T47D (cell line): ENCODE data around the gene ANXA6.

ENCODE experiments used
- DNase-seq, 2 experiments: peaks; one replicate each; pipeline versions ENCODE4 v3.0.0 to v3.0.0-alpha.2; 2011 to 2012; ENCODE audit warnings: low read depth in 1 of 2, low spot score in 1 of 2
- JUND ChIP-seq: IDR thresholded peaks from 2 replicates; pipeline ENCODE4 v1.6.1; 2012; ENCODE audit warnings: low read depth
- in situ Hi-C: cut with HindIII; loops from 2 replicates; pipeline ENCODE4 v1.10.0; 2016; ENCODE audit warnings: low sequenced_read_pairs, low pct_unique_long_range_greater_than_20kb

Gene ANXA6

DNA sequence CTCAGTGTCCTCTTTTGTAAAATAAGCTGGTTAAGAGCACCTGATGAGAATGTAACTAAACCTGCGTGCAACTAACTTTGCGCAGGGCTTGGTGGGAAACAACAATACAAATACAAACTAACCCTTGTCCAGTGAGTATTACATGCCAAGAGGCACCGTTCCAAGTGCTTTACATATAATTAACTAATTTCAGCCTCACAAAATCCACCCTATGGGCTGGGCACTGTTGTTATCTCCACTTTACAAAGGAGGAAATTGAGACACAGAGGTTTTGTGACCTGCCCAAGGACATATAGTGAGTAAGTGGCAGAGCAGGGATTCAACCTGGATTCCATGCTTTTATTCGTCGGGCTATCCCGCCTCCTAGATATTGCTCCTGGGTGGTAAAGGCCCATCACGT, 50.5 kb downstream of the ANXA6 start:
- in situ Hi-C loops: no loop called here
- DNase-seq: no peak
- TF ChIP-seq JUND: no peak

GRCh38 chr5:151106509-151106908, 51.1 kb downstream of the ANXA6 start:
- TF ChIP-seq JUND: no peak
- in situ Hi-C loops: no loop called here
- DNase-seq: no peak

DNA sequence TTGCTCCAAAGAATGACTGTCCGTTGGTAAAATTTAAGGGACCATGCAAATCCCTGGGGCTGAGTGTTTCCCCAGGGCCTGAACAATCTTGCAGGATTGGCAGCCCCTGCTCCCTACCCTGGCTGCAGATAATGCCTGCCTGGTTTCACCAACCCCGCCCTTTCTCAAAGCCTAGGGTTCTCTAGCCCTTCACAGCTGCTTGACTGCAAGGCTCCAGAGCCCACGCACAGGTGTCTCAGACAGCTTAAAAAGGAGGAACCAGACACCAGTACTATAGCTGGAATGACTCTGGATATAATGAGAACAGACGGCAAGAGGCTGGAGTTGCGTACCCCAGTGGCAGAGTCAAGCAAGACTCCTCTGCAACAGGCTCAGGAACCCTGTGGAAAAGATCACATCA, 51.5 kb downstream of the ANXA6 start:
- no peak for TF ChIP-seq JUND
- in situ Hi-C loops: no loop called here
- DNase-seq: no peak

GRCh38 chr5:151105561-151105960, 52.0 kb downstream of the ANXA6 start:
- TF ChIP-seq JUND: no peak
- in situ Hi-C loops: no loop called here
- DNase-seq: no peak

GRCh38 chr5:151104795-151105194, 52.8 kb downstream of the ANXA6 start:
- TF ChIP-seq JUND: no peak
- DNase-seq: no peak
- in situ Hi-C loops: no loop called here

GRCh38 chr5:151101746-151102145, 55.8 kb downstream of the ANXA6 start:
- no peak for DNase-seq
- in situ Hi-C loops: no loop called here
- TF ChIP-seq JUND: no peak

GRCh38 chr5:151101151-151101550, 56.4 kb downstream of the ANXA6 start:
- in situ Hi-C loops: no loop called here
- TF ChIP-seq JUND: no peak
- no peak for DNase-seq

DNA sequence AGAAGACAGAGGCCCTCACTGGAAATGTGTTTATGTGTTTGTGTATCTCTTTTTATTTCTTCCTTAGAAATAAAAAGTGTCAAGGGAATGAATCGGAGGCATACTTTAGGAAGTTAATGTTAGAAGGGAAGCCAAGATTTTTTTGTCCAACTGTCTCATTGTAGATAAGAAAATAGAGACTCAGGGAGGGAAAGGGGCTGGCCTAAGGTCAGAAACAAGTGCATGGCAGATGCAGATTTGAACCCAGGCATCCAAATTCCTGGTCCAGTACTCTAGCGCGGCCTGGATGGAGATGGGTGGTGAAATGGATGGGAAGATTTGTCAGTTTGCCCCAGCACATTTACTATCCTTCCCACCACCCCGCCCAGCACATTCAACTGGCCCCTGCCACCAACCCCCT, 56.9 kb downstream of the ANXA6 start:
- in situ Hi-C loops: no loop called here
- TF ChIP-seq JUND: no peak
- no peak for DNase-seq

- DNase-seq: no peak
- no peak for TF ChIP-seq JUND
- in situ Hi-C loops: no loop called here
These were observed 58.8 kb downstream of the ANXA6 start for GRCh38 chr5:151098768-151099121.

GRCh38 chr5:151097820-151098767, 59.5 kb downstream of the ANXA6 start:
- in situ Hi-C loops: no loop called here
- TF ChIP-seq JUND: no peak
- no peak for DNase-seq

DNA sequence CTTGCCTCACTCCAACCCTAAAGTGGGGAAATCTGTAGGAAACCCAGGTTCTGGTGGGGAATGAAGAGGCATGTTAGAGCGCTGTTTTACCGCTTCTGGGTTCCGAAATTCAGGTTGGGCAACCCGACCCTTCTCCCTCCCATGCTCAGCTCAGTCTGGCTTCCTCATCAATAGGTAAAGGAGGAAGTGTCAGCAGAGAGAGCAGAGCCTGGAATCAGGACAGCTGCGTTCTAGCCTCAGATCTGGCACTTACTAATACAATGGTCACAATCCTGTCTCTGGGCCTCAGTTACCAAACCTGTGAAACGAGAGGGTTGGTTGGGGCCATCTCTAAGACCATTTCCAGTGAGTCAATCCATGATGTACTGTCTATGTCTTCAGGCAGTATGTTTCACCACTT, 60.5 kb downstream of the ANXA6 start:
- no peak for DNase-seq
- in situ Hi-C loops: no loop called here
- no peak for TF ChIP-seq JUND

- no peak for TF ChIP-seq JUND
- in situ Hi-C loops: no loop called here
- no peak for DNase-seq
These were observed 61.6 kb downstream of the ANXA6 start for GRCh38 chr5:151096001-151096373.

DNA sequence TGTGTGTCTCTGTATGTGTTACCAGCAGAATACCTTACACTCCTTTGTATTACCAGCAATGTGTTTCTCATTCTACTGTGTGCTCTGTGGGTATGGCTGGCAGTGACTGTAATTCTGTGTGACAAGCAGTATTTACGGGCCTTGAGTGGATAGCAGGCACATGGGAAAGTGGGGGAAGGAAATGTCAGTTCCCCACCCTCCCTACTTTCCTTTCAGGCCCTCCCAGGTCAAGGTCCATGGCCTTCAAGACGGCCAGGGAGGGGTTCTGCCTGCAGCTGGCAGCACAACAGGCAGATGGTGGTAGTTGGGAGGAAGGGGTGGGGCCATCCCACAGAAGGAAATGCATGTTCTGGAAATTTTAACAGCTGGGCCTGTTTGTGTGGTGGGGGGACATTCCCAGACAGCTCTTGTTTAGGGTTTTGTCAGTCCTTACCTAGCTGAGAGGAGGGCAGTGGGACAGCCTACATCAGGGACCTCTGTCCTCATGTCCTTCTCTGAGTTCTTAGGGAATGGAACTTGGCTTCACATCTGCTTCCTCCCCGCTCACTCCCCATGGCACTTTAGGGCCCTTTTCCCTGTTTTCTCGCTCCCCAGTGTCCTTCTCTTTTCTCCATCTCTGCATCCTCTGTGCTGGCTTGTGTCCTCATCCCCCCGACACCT, 62.1 kb downstream of the ANXA6 start:
- TF ChIP-seq JUND: no peak
- in situ Hi-C loops: no loop called here
- no peak for DNase-seq
